Measurements from ENCODE around the gene GUCA1C. TPM values are rescaled to one million over a fixed set of nuclear protein-coding genes. Genes with fewer than 3 reads are reported as not detected.

The GUCA1C gene
- total RNA-seq, 1 donor from 2014 or later = not detected

- no peak for TF ChIP-seq EZH2phosphoT487 (IDR thresholded peaks at IDR 0.05)
- TF ChIP-seq, protein P1, sequence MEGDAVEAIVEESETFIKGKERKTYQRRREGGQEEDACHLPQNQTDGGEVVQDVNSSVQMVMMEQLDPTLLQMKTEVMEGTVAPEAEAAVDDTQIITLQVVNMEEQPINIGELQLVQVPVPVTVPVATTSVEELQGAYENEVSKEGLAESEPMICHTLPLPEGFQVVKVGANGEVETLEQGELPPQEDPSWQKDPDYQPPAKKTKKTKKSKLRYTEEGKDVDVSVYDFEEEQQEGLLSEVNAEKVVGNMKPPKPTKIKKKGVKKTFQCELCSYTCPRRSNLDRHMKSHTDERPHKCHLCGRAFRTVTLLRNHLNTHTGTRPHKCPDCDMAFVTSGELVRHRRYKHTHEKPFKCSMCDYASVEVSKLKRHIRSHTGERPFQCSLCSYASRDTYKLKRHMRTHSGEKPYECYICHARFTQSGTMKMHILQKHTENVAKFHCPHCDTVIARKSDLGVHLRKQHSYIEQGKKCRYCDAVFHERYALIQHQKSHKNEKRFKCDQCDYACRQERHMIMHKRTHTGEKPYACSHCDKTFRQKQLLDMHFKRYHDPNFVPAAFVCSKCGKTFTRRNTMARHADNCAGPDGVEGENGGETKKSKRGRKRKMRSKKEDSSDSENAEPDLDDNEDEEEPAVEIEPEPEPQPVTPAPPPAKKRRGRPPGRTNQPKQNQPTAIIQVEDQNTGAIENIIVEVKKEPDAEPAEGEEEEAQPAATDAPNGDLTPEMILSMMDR (IDR thresholded peaks at IDR 0.05) = no peak
- no peak for TF ChIP-seq EZH2 (IDR thresholded peaks at IDR 0.05)
- Histone ChIP-seq H3F3A (ENCODE audit: low read depth) (no peaks in the 10 kb centered on the region), H2AFZ (replicated peaks) (no peak overlapping the region), H3K27ac (no peak overlapping the region), H4K20me1 (ENCODE audit: low read depth) (no peaks in the 10 kb centered on the region), H3K27me3 (no peaks in the 10 kb centered on the region), H3K4me1 (no peaks in the 10 kb centered on the region), H3K36me3 (no peaks in the 10 kb centered on the region), H3K79me2 (ENCODE audit: low read depth) (no peaks in the 10 kb centered on the region), H3K9ac (no peak overlapping the region), H3K4me3 (no peak overlapping the region), H3K9me3 (ENCODE audit: low read depth) (no peaks in the 10 kb centered on the region), H3K4me2 (no peak overlapping the region)
- DNase-seq (ENCODE audit: low spot score) = no peak
- Mint-ChIP-seq H3K9me3 (no peaks in the 10 kb centered on the region), H3K4me1 (peaks cover 5% of the 10 kb centered on the region), H3K36me3 (no peaks in the 10 kb centered on the region), H3K27me3 (ENCODE audit: insufficient read depth, low read depth) (no peaks in the 10 kb centered on the region), H3K27ac (no peak overlapping the region), H3K4me3 (no peak overlapping the region)
These were observed 70.3 kb downstream of the GUCA1C start for GRCh38 chr3:108883373-108883772.

- H3K9ac ChIP-seq = no peak overlapping the region
- no peaks in the 10 kb centered on the region for H4K20me1 ChIP-seq (ENCODE audit: low read depth)
- H3K4me1 Mint-ChIP-seq = peaks cover 5% of the 10 kb centered on the region
- no peak overlapping the region for H3K4me2 ChIP-seq
- DNase-seq (ENCODE audit: low spot score) = no peak
- H3K4me1 ChIP-seq = no peaks in the 10 kb centered on the region
- no peaks in the 10 kb centered on the region for H3K9me3 Mint-ChIP-seq
- no peaks in the 10 kb centered on the region for H3K79me2 ChIP-seq (ENCODE audit: low read depth)
- H3K4me3 Mint-ChIP-seq = no peak overlapping the region
- TF ChIP-seq EZH2phosphoT487 (IDR thresholded peaks at IDR 0.05) = no peak
- no peak for TF ChIP-seq EZH2 (IDR thresholded peaks at IDR 0.05)
- TF ChIP-seq, protein P1 (IDR thresholded peaks at IDR 0.05) = no peak
- no peak overlapping the region for H2AFZ ChIP-seq (replicated peaks)
- H3K27ac Mint-ChIP-seq = no peak overlapping the region
- H3K36me3 ChIP-seq = no peaks in the 10 kb centered on the region
- no peaks in the 10 kb centered on the region for H3K27me3 Mint-ChIP-seq (ENCODE audit: insufficient read depth, low read depth)
- H3K4me3 ChIP-seq = no peak overlapping the region
- H3K27me3 ChIP-seq = no peaks in the 10 kb centered on the region
- no peaks in the 10 kb centered on the region for H3K36me3 Mint-ChIP-seq
- no peaks in the 10 kb centered on the region for H3F3A ChIP-seq (ENCODE audit: low read depth)
- no peaks in the 10 kb centered on the region for H3K9me3 ChIP-seq (ENCODE audit: low read depth)
- no peak overlapping the region for H3K27ac ChIP-seq
These were observed 70.9 kb downstream of the GUCA1C start for GRCh38 chr3:108882762-108883161.

- no peak overlapping the region for H3K4me3 Mint-ChIP-seq
- H3K9me3 Mint-ChIP-seq = no peaks in the 10 kb centered on the region
- Histone ChIP-seq H3K4me2 (no peak overlapping the region), H3K4me3 (no peak overlapping the region), H4K20me1 (ENCODE audit: low read depth) (no peaks in the 10 kb centered on the region), H3K27ac (no peak overlapping the region), H3F3A (ENCODE audit: low read depth) (no peaks in the 10 kb centered on the region), H3K27me3 (no peaks in the 10 kb centered on the region), H3K79me2 (ENCODE audit: low read depth) (no peaks in the 10 kb centered on the region), H2AFZ (replicated peaks) (no peak overlapping the region), H3K9ac (no peak overlapping the region), H3K4me1 (no peaks in the 10 kb centered on the region), H3K9me3 (ENCODE audit: low read depth) (no peaks in the 10 kb centered on the region), H3K36me3 (no peaks in the 10 kb centered on the region)
- TF ChIP-seq, protein P1 (IDR thresholded peaks at IDR 0.05) = peak; percentile 36
- no peak for TF ChIP-seq EZH2 (IDR thresholded peaks at IDR 0.05)
- no peaks in the 10 kb centered on the region for H3K27me3 Mint-ChIP-seq (ENCODE audit: insufficient read depth, low read depth)
- no peak for DNase-seq (ENCODE audit: low spot score)
- H3K4me1 Mint-ChIP-seq = no peaks in the 10 kb centered on the region
- no peak overlapping the region for H3K27ac Mint-ChIP-seq
- H3K36me3 Mint-ChIP-seq = no peaks in the 10 kb centered on the region
These were observed 73.8 kb downstream of the GUCA1C start for GRCh38 chr3:108879915-108880314.

Data from neural progenitor cell (in vitro differentiated cells).